AG20443 (cell line): Measurements from ENCODE around the gene EVI5.
"Not testable (repeated sequence)": the region's sequence is repeated elsewhere in the genome, so short reads cannot be mapped to it uniquely, and the experiment has no call there.

Experiments
- DNase-seq: peaks from one replicate; pipeline ENCODE4 v3.0.0; 2012; ENCODE audit warnings: low spot score, mixed read lengths

EVI5 gene

GRCh38 chr1:92572520-92572919, 212.4 kb downstream of the EVI5 start:
- DNase-seq, result no peak

GRCh38 chr1:92571578-92571977, 213.3 kb downstream of the EVI5 start:
- DNase-seq, result no peak

- DNase-seq, result no peak
Observed at GRCh38 chr1:92567211-92567868, 217.6 kb downstream of the EVI5 start.

- DNase-seq, result no peak
Observed at GRCh38 chr1:92563457-92564216, 221.3 kb downstream of the EVI5 start.

- no peak for DNase-seq
Observed at GRCh38 chr1:92556350-92556749, 228.6 kb downstream of the EVI5 start.

GRCh38 chr1:92554216-92554615, 230.7 kb downstream of the EVI5 start:
- DNase-seq, result no peak

GRCh38 chr1:92551916-92552315, 233.0 kb downstream of the EVI5 start:
- no peak for DNase-seq

- DNase-seq, result peak; percentile 5
Observed at GRCh38 chr1:92544756-92545165, 240.1 kb downstream of the EVI5 start.

GRCh38 chr1:92543131-92544055, 241.5 kb downstream of the EVI5 start:
- DNase-seq, result no peak

- DNase-seq, result no peak
Observed at GRCh38 chr1:92538413-92539061, 246.4 kb downstream of the EVI5 start.

GRCh38 chr1:92538048-92538412, 246.9 kb downstream of the EVI5 start:
- no peak for DNase-seq

- peak; percentile 17 for DNase-seq
Observed at GRCh38 chr1:92536980-92537884, 247.7 kb downstream of the EVI5 start.

GRCh38 chr1:92536211-92536979, 248.5 kb downstream of the EVI5 start:
- no peak for DNase-seq

- DNase-seq, result not testable (repeated sequence)
Observed at GRCh38 chr1:92532371-92532770, 252.5 kb downstream of the EVI5 start.

GRCh38 chr1:92531939-92532338, 253.0 kb downstream of the EVI5 start:
- DNase-seq, result not testable (repeated sequence)

- no peak for DNase-seq
Observed at GRCh38 chr1:92527670-92528069, 257.2 kb downstream of the EVI5 start.

- not testable (repeated sequence) for DNase-seq
Observed at GRCh38 chr1:92524944-92525590, 259.8 kb downstream of the EVI5 start.

GRCh38 chr1:92519043-92519442, 265.9 kb downstream of the EVI5 start:
- no peak for DNase-seq

GRCh38 chr1:92516574-92516973, 268.3 kb downstream of the EVI5 start:
- DNase-seq, result no peak

GRCh38 chr1:92515796-92516201, 269.1 kb downstream of the EVI5 start:
- no peak for DNase-seq
